CMK (cell line): ENCODE data around the gene ATRN.

Experiments used
- DNase-seq: peaks from one replicate; pipeline ENCODE4 v3.0.0-alpha.2; 2010; ENCODE audit warnings: low read depth

ATRN gene

GRCh38 chr20:3678198-3678597, 207.4 kb downstream of the ATRN start:
- no peak for DNase-seq

- no peak for DNase-seq
Observed at GRCh38 chr20:3678856-3679720, 208.3 kb downstream of the ATRN start.

GRCh38 chr20:3679749-3680700, 209.2 kb downstream of the ATRN start:
- DNase-seq: no peak

- no peak for DNase-seq
Observed at GRCh38 chr20:3680701-3681351, 210.0 kb downstream of the ATRN start.

GRCh38 chr20:3681352-3681930, 210.6 kb downstream of the ATRN start:
- no peak for DNase-seq

GRCh38 chr20:3681931-3682781, 211.3 kb downstream of the ATRN start, which contains the start of gene ADAM33:
ADAM33 (minus strand) TSS chr20:3682010; CDS start chr20:3682004, 6 bp downstream.
- DNase-seq: no peak

GRCh38 chr20:3685341-3685740, 214.5 kb downstream of the ATRN start:
- DNase-seq: no peak

GRCh38 chr20:3686421-3686820, 215.6 kb downstream of the ATRN start:
- DNase-seq: no peak

GRCh38 chr20:3686867-3687321, 216.1 kb downstream of the ATRN start:
- DNase-seq: no peak

- DNase-seq: no peak
Observed at GRCh38 chr20:3687655-3688054, 216.8 kb downstream of the ATRN start.

- DNase-seq: no peak
Observed at GRCh38 chr20:3689978-3690377, 219.2 kb downstream of the ATRN start.

GRCh38 chr20:3690413-3690812, 219.6 kb downstream of the ATRN start:
- DNase-seq: no peak

GRCh38 chr20:3691306-3691705, 220.5 kb downstream of the ATRN start:
- DNase-seq: no peak

GRCh38 chr20:3691897-3692296, 221.1 kb downstream of the ATRN start:
- no peak for DNase-seq

GRCh38 chr20:3692706-3693294, 222.0 kb downstream of the ATRN start:
- DNase-seq: no peak

- DNase-seq: no peak
Observed at GRCh38 chr20:3693376-3693775, 222.6 kb downstream of the ATRN start.

- no peak for DNase-seq
Observed at GRCh38 chr20:3694864-3695263, 224.0 kb downstream of the ATRN start.

GRCh38 chr20:3696200-3696599, 225.4 kb downstream of the ATRN start:
- no peak for DNase-seq

GRCh38 chr20:3696745-3697587, 226.1 kb downstream of the ATRN start:
- no peak for DNase-seq
